HEK293T (cell line): ENCODE measurements around the gene POLR2L.

Source experiments
- CTCF ChIA-PET: fragments of 350-600 bp; formaldehyde crosslinking; extraction: SDS; loops from one replicate; lab custom pipeline; 2021; ENCODE audit warnings: antibody characterized with exemption, inconsistent platforms; lab: Yijun Ruan, JAX
- POLR2A ChIA-PET: fragments of 350-600 bp; formaldehyde crosslinking; extraction: SDS; loops from one replicate; lab custom pipeline; 2020; ENCODE audit warnings: antibody characterized with exemption, inconsistent platforms; lab: Yijun Ruan, JAX
- DNase-seq: peaks from one replicate; pipeline ENCODE4 v3.0.0; 2012; ENCODE audit warnings: mixed read lengths; ENCODE audit errors: extremely low spot score
- ARNT ChIP-seq: fragments of 450-650 bp; IDR thresholded peaks from 2 replicates; pipeline ENCODE4 v1.6.1; 2017; ENCODE audit warnings: mild to moderate bottlenecking
- BHLHE40 ChIP-seq: fragments of 450-650 bp; IDR thresholded peaks from 2 replicates; pipeline ENCODE4 v1.6.1; 2016; ENCODE audit warnings: mild to moderate bottlenecking, moderate library complexity, borderline replicate concordance
- CTBP1 ChIP-seq: fragments of 450-650 bp; IDR thresholded peaks from 2 replicates; pipeline ENCODE4 v1.6.1; 2016; ENCODE audit warnings: borderline replicate concordance
- ELF4 ChIP-seq: fragments of 450-650 bp; IDR thresholded peaks from 2 replicates; pipeline ENCODE4 v1.6.1; 2017; ENCODE audit warnings: antibody characterized with exemption
- FOXA1 ChIP-seq: fragments of 450-650 bp; IDR thresholded peaks from 2 replicates; pipeline ENCODE4 v1.6.1; 2016; ENCODE audit warnings: mild to moderate bottlenecking
- FOXK2 ChIP-seq: fragments of 450-650 bp; IDR thresholded peaks from 2 replicates; pipeline ENCODE4 v1.6.1; 2016; ENCODE audit warnings: mild to moderate bottlenecking
- FOXM1 ChIP-seq: fragments of 450-650 bp; IDR thresholded peaks from 2 replicates; pipeline ENCODE4 v1.6.1; 2017; ENCODE audit warnings: mild to moderate bottlenecking, borderline replicate concordance
- HDGF ChIP-seq: fragments of 450-650 bp; IDR thresholded peaks from 2 replicates; pipeline ENCODE4 v1.6.1; 2017; ENCODE audit warnings: antibody characterized with exemption, borderline replicate concordance
- L3MBTL2 ChIP-seq: fragments of 450-650 bp; conservative IDR thresholded peaks from 2 replicates; pipeline ENCODE4 v1.6.1; 2016; ENCODE audit warnings: mild to moderate bottlenecking
- LEF1 ChIP-seq: fragments of 450-650 bp; IDR thresholded peaks from 2 replicates; pipeline ENCODE4 v1.6.1; 2017; ENCODE audit warnings: mild to moderate bottlenecking, borderline replicate concordance
- NFRKB ChIP-seq: fragments of 450-650 bp; IDR thresholded peaks from 2 replicates; pipeline ENCODE4 v1.6.1; 2016; ENCODE audit warnings: mild to moderate bottlenecking, moderate library complexity
- SP1 ChIP-seq: fragments of 450-650 bp; IDR thresholded peaks from 2 replicates; pipeline ENCODE4 v1.6.1; 2017
- SUZ12 ChIP-seq: fragments of 450-650 bp; IDR thresholded peaks from 2 replicates; pipeline ENCODE4 v1.6.1; 2016; ENCODE audit warnings: mild to moderate bottlenecking
- TARDBP ChIP-seq: fragments of 450-650 bp; IDR thresholded peaks from 2 replicates; pipeline ENCODE4 v1.6.1; 2016
- ZNF384 ChIP-seq: fragments of 450-650 bp; IDR thresholded peaks from 2 replicates; pipeline ENCODE4 v1.6.1; 2016
- TF ChIP-seq, protein P1 (sequence below): fragments of 450-650 bp; IDR thresholded peaks from 2 replicates; pipeline ENCODE4 v1.6.1; 2016

POLR2L gene

DNA sequence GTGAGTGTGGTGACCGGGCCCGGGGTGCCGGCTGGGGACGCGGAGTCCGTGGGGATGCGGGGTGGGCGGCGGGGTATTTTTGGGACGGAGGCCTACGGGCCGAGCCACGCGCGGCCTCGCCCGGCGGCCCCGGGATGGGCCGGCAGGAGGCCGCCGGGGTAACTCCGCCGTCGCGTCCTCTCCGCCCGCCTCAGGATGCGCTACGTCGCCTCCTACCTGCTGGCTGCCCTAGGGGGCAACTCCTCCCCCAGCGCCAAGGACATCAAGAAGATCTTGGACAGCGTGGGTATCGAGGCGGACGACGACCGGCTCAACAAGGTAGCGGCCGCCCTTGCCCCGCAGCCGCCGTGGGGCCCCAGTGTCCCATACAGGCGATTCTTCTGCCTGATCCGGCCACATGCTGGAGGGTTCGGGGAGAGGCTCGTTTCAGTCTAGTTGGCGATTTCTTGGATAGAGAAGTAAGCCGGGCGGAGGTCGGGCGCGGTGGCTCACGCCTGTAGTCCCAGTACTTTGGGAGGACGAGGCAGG lies 32.2 kb downstream of the POLR2L start:
- TF ChIP-seq ARNT (no peak), SP1 (no peak), TARDBP (no peak), SUZ12 (no peak)
- TF ChIP-seq, protein P1, sequence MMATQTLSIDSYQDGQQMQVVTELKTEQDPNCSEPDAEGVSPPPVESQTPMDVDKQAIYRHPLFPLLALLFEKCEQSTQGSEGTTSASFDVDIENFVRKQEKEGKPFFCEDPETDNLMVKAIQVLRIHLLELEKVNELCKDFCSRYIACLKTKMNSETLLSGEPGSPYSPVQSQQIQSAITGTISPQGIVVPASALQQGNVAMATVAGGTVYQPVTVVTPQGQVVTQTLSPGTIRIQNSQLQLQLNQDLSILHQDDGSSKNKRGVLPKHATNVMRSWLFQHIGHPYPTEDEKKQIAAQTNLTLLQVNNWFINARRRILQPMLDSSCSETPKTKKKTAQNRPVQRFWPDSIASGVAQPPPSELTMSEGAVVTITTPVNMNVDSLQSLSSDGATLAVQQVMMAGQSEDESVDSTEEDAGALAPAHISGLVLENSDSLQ = no peak
- ChIA-PET CTCF (no interaction called here), POLR2A (interaction anchor here (1.0 to 2.2 kb wide), 8 partner anchors 9 to 32 kb away, joined by 3 to 39 read pairs (median 8); partner anchors contain the start of genes CD151, PNPLA2, POLR2L and TSPAN4)
- DNase-seq = no peak

DNA sequence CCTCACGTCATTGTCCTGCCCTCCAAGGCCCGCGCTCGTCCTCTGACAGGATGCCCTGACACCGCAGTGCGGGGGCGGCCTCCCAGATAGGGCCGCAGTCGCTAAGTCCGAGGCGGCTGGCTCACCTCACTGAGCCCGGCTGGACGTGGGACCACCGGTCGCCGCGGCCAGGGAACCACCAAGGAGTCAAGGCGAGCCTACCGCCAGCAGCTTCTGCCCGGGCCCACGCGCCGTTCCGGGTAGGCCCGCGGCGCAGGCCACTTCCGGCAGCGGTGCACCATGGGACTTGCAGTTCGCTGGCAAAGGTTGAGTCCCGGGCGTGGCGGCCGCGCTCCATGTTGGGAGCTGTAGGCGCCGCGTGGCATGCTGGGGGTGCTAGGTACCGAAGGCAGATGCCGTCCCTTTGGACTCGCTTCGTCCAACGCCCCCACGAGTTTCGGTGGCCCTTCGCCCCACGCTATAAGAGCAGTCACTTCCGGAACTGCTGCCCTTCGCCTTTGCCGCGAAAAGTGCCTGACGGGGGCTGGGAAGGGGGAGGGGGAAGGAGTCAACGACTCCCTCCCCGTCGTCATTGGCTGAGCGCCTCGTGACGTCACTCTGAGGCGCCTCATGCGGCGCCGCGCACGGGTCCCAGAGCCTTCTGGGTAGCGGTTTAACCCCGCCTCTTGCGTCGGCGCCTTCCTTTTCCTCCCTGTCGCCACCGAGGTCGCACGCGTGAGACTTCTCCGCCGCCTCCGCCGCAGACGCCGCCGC lies 32.9 kb downstream of the POLR2L start, which contains the start of gene RPLP2:
Gene RPLP2, plus strand, starts transcription at position 681 of the 753 bp plus-strand sequence. CDS start 268 bp downstream, outside the sequence.
- TF ChIP-seq, protein P1 = peak; percentile 35; the same call in 1 of the 2 replicates
- TF ChIP-seq SP1 = no peak
- peak; percentile 90 for TF ChIP-seq L3MBTL2
- TF ChIP-seq ELF4 = peak; percentile 90
- TF ChIP-seq HDGF = peak; percentile 85; the same call in 1 of the 2 replicates
- DNase-seq = peak; percentile 94
- ChIA-PET POLR2A (interaction anchor here (0.5 to 2.2 kb wide), 11 partner anchors 9 to 88 kb away, joined by 3 to 39 read pairs (median 4); partner anchors contain the start of genes CD151, PNPLA2, POLR2L and TSPAN4), CTCF (no interaction called here)

DNA sequence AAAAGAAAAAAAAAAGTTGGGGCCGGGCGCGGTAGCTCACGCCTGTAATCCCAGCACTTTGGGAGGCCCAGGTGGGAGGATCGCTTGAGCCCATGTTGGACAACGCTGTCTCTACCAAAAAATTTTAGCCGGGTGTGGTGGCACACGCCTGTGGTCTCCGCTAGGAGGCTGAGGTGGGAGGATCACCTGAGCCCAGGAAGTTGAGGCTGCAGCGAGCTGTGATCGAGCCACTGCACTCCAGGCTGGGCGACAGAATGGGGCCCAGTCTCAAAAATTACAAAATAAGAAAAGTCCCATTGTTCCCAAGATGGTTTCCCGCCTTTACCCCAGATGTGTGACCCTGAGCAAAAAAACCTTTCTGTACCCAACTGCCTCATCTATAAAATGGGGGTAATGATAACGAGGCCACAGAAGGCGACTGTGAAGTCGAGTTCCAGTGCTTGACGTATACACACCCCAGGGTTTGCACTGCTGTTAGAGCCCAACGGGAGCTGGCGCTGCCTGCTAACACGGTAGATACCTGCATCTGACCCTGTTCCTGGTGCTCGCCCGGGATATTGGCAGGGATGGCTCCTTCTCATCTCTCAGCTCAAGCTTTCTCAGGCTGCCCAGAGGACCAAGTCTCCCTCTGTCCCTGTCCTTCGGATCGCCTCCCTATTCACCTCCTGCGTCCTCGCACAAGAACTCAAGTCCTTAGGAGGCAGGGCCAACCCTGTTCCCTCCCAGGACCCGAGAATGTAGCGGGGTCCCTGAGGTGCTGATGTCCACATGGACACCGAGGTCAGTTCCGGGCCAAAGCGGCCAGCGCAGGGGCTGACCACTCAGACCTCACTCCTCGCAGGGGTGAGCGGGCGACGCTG lies 33.7 kb downstream of the POLR2L start:
- ChIA-PET CTCF (no interaction called here), POLR2A (interaction anchor here (0.5 to 2.2 kb wide), 11 partner anchors 10 to 89 kb away, joined by 3 to 39 read pairs (median 4); partner anchors contain the start of genes CD151, PNPLA2, POLR2L and TSPAN4)
- no peak for DNase-seq
- TF ChIP-seq ELF4 (no peak), FOXK2 (no peak), SUZ12 (no peak), HDGF (no peak), ARNT (no peak), SP1 (no peak), FOXM1 (no peak), FOXA1 (no peak), NFRKB (no peak), CTBP1 (no peak)

DNA sequence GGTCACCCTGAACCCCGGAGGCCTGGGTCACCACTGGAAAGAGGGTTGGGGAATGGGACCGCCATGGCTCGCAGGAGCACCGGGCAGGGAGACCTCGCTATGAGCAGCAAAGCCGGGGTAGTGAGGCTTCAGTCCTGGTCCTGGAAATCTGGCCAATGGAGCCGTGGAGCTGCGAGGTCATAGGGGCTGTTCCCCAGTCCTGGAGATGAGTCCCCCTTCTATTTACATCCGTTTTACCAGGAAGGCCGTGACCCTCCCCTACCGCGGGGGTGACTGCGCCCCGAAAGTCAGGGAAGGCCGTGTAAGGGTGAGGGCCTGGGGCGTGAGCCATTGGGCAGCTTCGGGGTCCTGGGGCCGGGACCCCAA lies 37.7 kb downstream of the POLR2L start:
- no peak for TF ChIP-seq HDGF
- no peak for TF ChIP-seq FOXM1
- TF ChIP-seq NFRKB = no peak
- no peak for TF ChIP-seq L3MBTL2
- TF ChIP-seq BHLHE40 = no peak
- TF ChIP-seq SUZ12 = no peak
- TF ChIP-seq ELF4 = no peak
- TF ChIP-seq LEF1 = no peak
- no peak for TF ChIP-seq ARNT
- TF ChIP-seq FOXK2 = no peak
- TF ChIP-seq FOXA1 = no peak
- TF ChIP-seq CTBP1 = no peak
- no peak for TF ChIP-seq ZNF384
- no peak for TF ChIP-seq TARDBP
- TF ChIP-seq SP1 = no peak
- TF ChIP-seq, protein P1 = no peak
- DNase-seq = no peak
- ChIA-PET CTCF (interaction anchor here (1.2 kb wide), 1 partner anchor 39 kb away, joined by 3 read pairs; no protein-coding TSS in a partner anchor), POLR2A (interaction anchor here (1.5 to 2.7 kb wide), 3 partner anchors 8 to 28 kb away, joined by 4 to 14 read pairs (median 8); no protein-coding TSS in a partner anchor)

DNA sequence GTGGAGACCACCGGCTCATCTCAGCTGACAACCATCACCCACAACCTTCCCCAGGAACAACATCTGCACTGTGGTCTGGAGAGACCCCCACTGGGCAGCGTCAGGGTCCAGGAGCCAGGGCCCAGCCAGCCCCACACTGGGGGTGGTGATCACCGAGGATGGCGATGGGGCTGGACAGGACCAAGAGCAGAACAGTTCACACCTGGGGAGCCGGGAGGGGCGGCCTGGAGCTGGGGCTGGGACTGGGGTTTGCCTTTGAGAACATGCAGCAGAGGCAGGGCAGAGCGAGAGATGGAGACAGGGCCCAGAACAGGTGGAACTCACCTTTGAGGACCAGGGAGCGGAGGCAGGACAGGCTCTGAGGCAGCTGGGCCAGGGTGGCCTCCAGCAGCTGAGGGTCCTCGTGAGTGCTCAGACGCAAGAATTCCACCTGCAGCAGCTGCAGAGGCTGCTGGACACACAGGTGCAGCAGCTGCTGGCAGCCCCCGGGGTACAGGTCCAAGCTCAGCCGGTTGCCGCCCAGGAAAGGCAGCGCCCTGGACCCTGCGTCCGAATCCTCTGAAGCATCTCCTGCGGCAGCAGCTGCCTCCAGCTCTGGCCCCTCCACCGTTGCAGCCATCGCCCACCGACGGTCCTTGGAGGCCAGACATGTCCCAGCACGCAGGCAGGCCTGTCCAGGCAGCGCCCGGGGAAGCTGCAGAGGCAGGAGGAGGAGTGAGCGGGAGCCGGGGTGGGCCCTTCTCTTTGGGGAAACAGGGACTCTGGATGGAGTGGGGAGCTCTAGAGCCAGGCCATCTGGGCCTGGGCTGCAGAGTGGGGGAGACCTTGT lies 38.3 kb downstream of the POLR2L start:
- CTCF ChIA-PET = interaction anchor here (1.2 kb wide), 1 partner anchor 40 kb away, joined by 3 read pairs; no protein-coding TSS in a partner anchor
- no peak for TF ChIP-seq TARDBP
- no peak for TF ChIP-seq ARNT
- no peak for TF ChIP-seq ELF4
- no peak for TF ChIP-seq FOXK2
- TF ChIP-seq HDGF = no peak
- TF ChIP-seq FOXM1 = no peak
- no peak for TF ChIP-seq SUZ12
- no peak for TF ChIP-seq FOXA1
- TF ChIP-seq SP1 = no peak
- TF ChIP-seq LEF1 = no peak
- TF ChIP-seq BHLHE40 = no peak
- TF ChIP-seq, protein P1 = no peak
- TF ChIP-seq ZNF384 = no peak
- TF ChIP-seq L3MBTL2 = no peak
- DNase-seq = no peak
- POLR2A ChIA-PET = interaction anchor here (0.9 to 2.7 kb wide), 4 partner anchors 8 to 28 kb away, joined by 3 to 14 read pairs (median 6); no protein-coding TSS in a partner anchor
